CD4-positive, alpha-beta memory T cell (primary cell): ENCODE data around the gene MSANTD3. TPM values are rescaled to one million over a fixed set of nuclear protein-coding genes. Genes with fewer than 3 reads are reported as not detected.
A peak's percentile ranks its signal among the peaks of the same experiment; 100 is the strongest.

Source experiments
- CTCF ChIA-PET: fragments of 350-600 bp; sonication (Branson Sonifier 250); formaldehyde crosslinking; loops from one replicate; lab custom pipeline; 2021; ENCODE audit warnings: inconsistent platforms; ENCODE audit not compliant: partially characterized antibody; lab: Charles Lee
- POLR2A ChIA-PET: fragments of 350-600 bp; sonication (Branson Sonifier 250); formaldehyde crosslinking; loops from one replicate; lab custom pipeline; 2021; ENCODE audit not compliant: partially characterized antibody; lab: Charles Lee
- DNase-seq, 5 donors: peaks; one replicate each; pipeline versions ENCODE4 v3.0.0 to v3.0.0-alpha.2; 2020 to 2022; ENCODE audit warnings: mixed read lengths in 1 of 5
- H3K27ac ChIP-seq: one replicate; pipeline ENCODE4 v1.7.0; 2013; ENCODE audit warnings: low read depth, low read length
- H3K27me3 ChIP-seq: 2 replicates; pipeline ENCODE4 v1.7.0; 2013; ENCODE audit warnings: mild to moderate bottlenecking, low read length, moderate library complexity; ENCODE audit not compliant: insufficient read depth
- H3K36me3 ChIP-seq: 2 replicates; pipeline ENCODE4 v1.7.0; 2013; ENCODE audit warnings: mild to moderate bottlenecking, low read length, moderate library complexity; ENCODE audit not compliant: insufficient read depth
- H3K4me1 ChIP-seq: 2 replicates; pipeline ENCODE4 v1.7.0; 2013; ENCODE audit warnings: mild to moderate bottlenecking, low read length, moderate library complexity; ENCODE audit not compliant: insufficient read depth
- H3K4me3 ChIP-seq, 2 donors: one replicate each; pipeline ENCODE4 v1.7.0; 2013; ENCODE audit warnings: low read length in 2 of 2, mild to moderate bottlenecking in 1 of 2
- H3K9me3 ChIP-seq, 2 donors: one replicate each; pipeline ENCODE4 v1.7.0; 2013; ENCODE audit warnings: low read length in 2 of 2, control low read depth in 1 of 2; ENCODE audit not compliant: control insufficient read depth in 1 of 2
- H3K27ac Mint-ChIP-seq, 7 donors: one replicate each; pipeline ENCODE4 v1.8.0; 2020 to 2021; ENCODE audit warnings: mixed read lengths in 7 of 7, mild to moderate bottlenecking in 6 of 7, inconsistent platforms in 3 of 7, moderate library complexity in 3 of 7
- H3K27me3 Mint-ChIP-seq, 2 donors: one replicate each; pipeline ENCODE4 v1.8.0; 2020 to 2021; ENCODE audit warnings: mixed read lengths in 2 of 2
- H3K36me3 Mint-ChIP-seq, 2 donors: one replicate each; pipeline ENCODE4 v1.8.0; 2020 to 2021; ENCODE audit warnings: mixed read lengths in 2 of 2, inconsistent platforms in 1 of 2, mild to moderate bottlenecking in 1 of 2
- H3K4me1 Mint-ChIP-seq, 4 donors: one replicate each; pipeline ENCODE4 v1.8.0; 2020 to 2021; ENCODE audit warnings: mixed read lengths in 4 of 4, mild to moderate bottlenecking in 1 of 4
- H3K4me3 Mint-ChIP-seq, 8 donors: one replicate each; pipeline ENCODE4 v1.8.0; 2020 to 2021; ENCODE audit warnings: mixed read lengths in 8 of 8, mild to moderate bottlenecking in 7 of 8, moderate library complexity in 6 of 8, inconsistent platforms in 3 of 8
- H3K9me3 Mint-ChIP-seq, 8 donors: one replicate each; pipeline ENCODE4 v1.8.0; 2020 to 2021; ENCODE audit warnings: mixed read lengths in 8 of 8, mild to moderate bottlenecking in 5 of 8, inconsistent platforms in 3 of 8, moderate library complexity in 1 of 8
- intact Hi-C: fragments of 100-400 bp; cut with micrococcal nuclease; formaldehyde crosslinking; loops from one replicate; pipeline ENCODE4 v1.15.1; 2023
- polyA plus RNA-seq, 2 donors: library from polyadenylated mRNA; unstranded; fragments of 300-500 nt; fragmentation: Illumina TruSeq; gene quantifications; one replicate each; pipeline ENCODE4 v1.2.3, GENCODE V29; 2021
- total RNA-seq, 2 experiments: library from RNA; stranded (reverse); gene quantifications; one replicate each; pipeline ENCODE4 v1.2.3, GENCODE V29; 2021

Gene MSANTD3
- total and polyA plus RNA-seq, 4 experiments from 2014 or later = 6.0 to 14.8 (median 11.2) TPM

DNA sequence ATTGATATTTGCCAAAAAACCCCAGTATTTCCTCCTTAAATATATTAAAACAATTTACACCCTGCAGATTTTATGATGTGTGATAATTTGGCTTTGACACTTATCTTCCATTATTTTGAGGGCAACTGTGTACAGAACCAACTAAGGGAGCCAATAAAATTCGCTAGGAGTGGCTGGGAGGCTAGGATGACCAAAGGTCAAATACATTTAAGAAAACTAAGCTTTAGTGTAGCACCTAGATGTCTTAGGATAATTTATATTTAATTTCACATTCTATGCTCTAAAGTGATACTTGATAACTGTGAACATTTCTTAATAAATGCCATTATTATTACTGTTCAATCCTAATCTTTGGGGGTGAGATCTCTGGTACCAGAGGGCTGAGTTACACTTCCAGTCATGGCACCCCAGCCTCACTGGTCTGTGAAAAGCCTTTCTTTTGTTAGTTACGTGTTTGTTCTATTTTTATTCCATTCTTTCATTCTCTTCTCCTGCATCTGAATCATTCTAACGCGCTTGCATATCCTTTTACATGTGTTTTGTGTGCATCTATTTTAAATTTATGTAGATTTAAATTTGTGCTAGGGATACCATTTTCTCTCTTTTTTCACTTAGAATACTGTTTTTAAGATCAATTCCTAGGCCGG, 19.1 kb downstream of the MSANTD3 start:
- H3K27me3 Mint-ChIP-seq = no peaks in the 10 kb centered on the region
- H3K27ac Mint-ChIP-seq = no peak overlapping the region
- H3K4me1 ChIP-seq = no peaks in the 10 kb centered on the region
- H3K4me3 Mint-ChIP-seq = no peak overlapping the region
- no peaks in the 10 kb centered on the region for H3K9me3 ChIP-seq
- no peaks in the 10 kb centered on the region for H3K27me3 ChIP-seq
- H3K27ac ChIP-seq = no peak overlapping the region
- no peaks in the 10 kb centered on the region for H3K36me3 ChIP-seq
- H3K36me3 Mint-ChIP-seq = peaks cover 43 to 45% of the 10 kb centered on the region in 2 donors
- ChIA-PET POLR2A (no interaction called here), CTCF (interaction anchor here (0.9 to 2.7 kb wide), 2 partner anchors 8 to 1262 kb away, joined by 3 to 8 read pairs; no protein-coding TSS in a partner anchor)
- intact Hi-C loops = no loop called here
- no peak overlapping the region for H3K4me3 ChIP-seq
- no peak for DNase-seq
- no peaks in the 10 kb centered on the region for H3K9me3 Mint-ChIP-seq
- peaks cover 0 to 6% (median under 1%) of the 10 kb centered on the region in 4 donors for H3K4me1 Mint-ChIP-seq

- Mint-ChIP-seq H3K4me3 (no peak overlapping the region), H3K4me1 (peaks cover 0 to 6% (median under 1%) of the 10 kb centered on the region in 4 donors), H3K27ac (no peak overlapping the region), H3K9me3 (no peaks in the 10 kb centered on the region), H3K36me3 (peaks cover 45 to 50% of the 10 kb centered on the region in 2 donors), H3K27me3 (no peaks in the 10 kb centered on the region)
- intact Hi-C loops = no loop called here
- POLR2A ChIA-PET = interaction anchor here (0.7 kb wide), 1 partner anchor 14 kb away, joined by 3 read pairs; no protein-coding TSS in a partner anchor
- H3K4me1 ChIP-seq = no peaks in the 10 kb centered on the region
- no peaks in the 10 kb centered on the region for H3K36me3 ChIP-seq
- H3K4me3 ChIP-seq = no peak overlapping the region
- no peak for DNase-seq
- CTCF ChIA-PET = interaction anchor here (2.7 kb wide), 1 partner anchor 9 kb away, joined by 8 read pairs; no protein-coding TSS in a partner anchor
- H3K27ac ChIP-seq = no peak overlapping the region
- H3K9me3 ChIP-seq = no peaks in the 10 kb centered on the region
- no peaks in the 10 kb centered on the region for H3K27me3 ChIP-seq
These were observed 20.1 kb downstream of the MSANTD3 start for GRCh38 chr9:100447041-100447440.

GRCh38 chr9:100448266-100448665, 21.3 kb downstream of the MSANTD3 start:
- Mint-ChIP-seq H3K9me3 (no peaks in the 10 kb centered on the region), H3K27me3 (no peaks in the 10 kb centered on the region), H3K4me3 (no peak overlapping the region), H3K4me1 (peaks cover 0 to 6% (median under 1%) of the 10 kb centered on the region in 4 donors), H3K36me3 (peaks cover 48 to 59% of the 10 kb centered on the region in 2 donors), H3K27ac (no peak overlapping the region)
- H3K36me3 ChIP-seq = no peaks in the 10 kb centered on the region
- H3K4me3 ChIP-seq = no peak overlapping the region
- no peaks in the 10 kb centered on the region for H3K9me3 ChIP-seq
- no peaks in the 10 kb centered on the region for H3K27me3 ChIP-seq
- H3K4me1 ChIP-seq = no peaks in the 10 kb centered on the region
- no peak overlapping the region for H3K27ac ChIP-seq
- intact Hi-C loops = no loop called here
- ChIA-PET POLR2A (no interaction called here), CTCF (no interaction called here)
- DNase-seq = no peak

- DNase-seq = no peak
- Mint-ChIP-seq H3K9me3 (no peaks in the 10 kb centered on the region), H3K27ac (peak overlapping the region in 4 of 7 donors; percentile 3 to 46 (median 16)), H3K4me1 (peaks cover 0 to 3% (median under 1%) of the 10 kb centered on the region in 4 donors), H3K4me3 (no peak overlapping the region), H3K36me3 (peaks cover 39 to 58% of the 10 kb centered on the region in 2 donors), H3K27me3 (no peaks in the 10 kb centered on the region)
- Histone ChIP-seq H3K9me3 (no peaks in the 10 kb centered on the region), H3K27ac (no peak overlapping the region), H3K4me3 (no peak overlapping the region), H3K27me3 (no peaks in the 10 kb centered on the region), H3K4me1 (no peaks in the 10 kb centered on the region), H3K36me3 (no peaks in the 10 kb centered on the region)
- intact Hi-C loops = no loop called here
- ChIA-PET POLR2A (no interaction called here), CTCF (no interaction called here)
These were observed 22.5 kb downstream of the MSANTD3 start for GRCh38 chr9:100449420-100449819.

GRCh38 chr9:100452894-100453293, 26.0 kb downstream of the MSANTD3 start:
- no peak overlapping the region for H3K4me3 Mint-ChIP-seq
- Histone ChIP-seq H3K27me3 (no peaks in the 10 kb centered on the region), H3K4me3 (no peak overlapping the region), H3K36me3 (no peaks in the 10 kb centered on the region), H3K9me3 (no peaks in the 10 kb centered on the region), H3K4me1 (no peaks in the 10 kb centered on the region), H3K27ac (no peak overlapping the region)
- H3K9me3 Mint-ChIP-seq = no peaks in the 10 kb centered on the region
- peaks cover 29 to 59% of the 10 kb centered on the region in 2 donors for H3K36me3 Mint-ChIP-seq
- intact Hi-C loops = no loop called here
- H3K4me1 Mint-ChIP-seq = peaks cover 0 to 3% (median 0%) of the 10 kb centered on the region in 4 donors
- ChIA-PET POLR2A (no interaction called here), CTCF (interaction anchor here (2.2 kb wide), 1 partner anchor 15 kb away, joined by 8 read pairs; no protein-coding TSS in a partner anchor)
- H3K27ac Mint-ChIP-seq = no peak overlapping the region
- H3K27me3 Mint-ChIP-seq = no peaks in the 10 kb centered on the region
- no peak for DNase-seq

- no peak for DNase-seq
- peaks cover 20 to 49% of the 10 kb centered on the region in 2 donors for H3K36me3 Mint-ChIP-seq
- peaks cover 0 to 2% (median 0%) of the 10 kb centered on the region in 4 donors for H3K4me1 Mint-ChIP-seq
- H3K4me3 Mint-ChIP-seq = no peak overlapping the region
- H3K27me3 ChIP-seq = no peaks in the 10 kb centered on the region
- H3K27me3 Mint-ChIP-seq = no peaks in the 10 kb centered on the region
- ChIA-PET CTCF (interaction anchor here (0.8 kb wide), 1 partner anchor 10 kb away, joined by 3 read pairs; no protein-coding TSS in a partner anchor), POLR2A (no interaction called here)
- no peak overlapping the region for H3K27ac ChIP-seq
- H3K27ac Mint-ChIP-seq = no peak overlapping the region
- H3K9me3 ChIP-seq = no peaks in the 10 kb centered on the region
- no peaks in the 10 kb centered on the region for H3K36me3 ChIP-seq
- no peak overlapping the region for H3K4me3 ChIP-seq
- intact Hi-C loops = no loop called here
- H3K4me1 ChIP-seq = no peaks in the 10 kb centered on the region
- no peaks in the 10 kb centered on the region for H3K9me3 Mint-ChIP-seq
These were observed 28.5 kb downstream of the MSANTD3 start for GRCh38 chr9:100455470-100455869.

- H3K4me3 ChIP-seq = no peak overlapping the region
- Mint-ChIP-seq H3K27ac (no peak overlapping the region), H3K36me3 (peaks cover 6 to 32% of the 10 kb centered on the region in 2 donors), H3K4me3 (no peak overlapping the region), H3K4me1 (peaks cover 0 to 2% (median 0%) of the 10 kb centered on the region in 4 donors), H3K27me3 (no peaks in the 10 kb centered on the region), H3K9me3 (no peaks in the 10 kb centered on the region)
- no peaks in the 10 kb centered on the region for H3K36me3 ChIP-seq
- ChIA-PET POLR2A (no interaction called here), CTCF (no interaction called here)
- intact Hi-C loops = no loop called here
- no peaks in the 10 kb centered on the region for H3K4me1 ChIP-seq
- DNase-seq = no peak
- H3K27me3 ChIP-seq = no peaks in the 10 kb centered on the region
- H3K9me3 ChIP-seq = no peaks in the 10 kb centered on the region
- H3K27ac ChIP-seq = no peak overlapping the region
These were observed 30.6 kb downstream of the MSANTD3 start for GRCh38 chr9:100457517-100457916.
